Heart left ventricle (tissue), 16 donors: ENCODE data around the gene SULT1E1. TPM values are rescaled to one million over a fixed set of nuclear protein-coding genes. Genes with fewer than 3 reads are reported as not detected.

Source experiments
- ATAC-seq, 4 donors: fragments of 200-7000 bp; cut with Tn5 transposase; one replicate each; pipeline ENCODE4 v1.9.1; 2020 to 2022; ENCODE audit warnings: moderate library complexity in 4 of 4, mild to moderate bottlenecking in 3 of 4, moderate number of reproducible peaks in 1 of 4
- DNase-seq, 5 donors: peaks; one replicate each; pipeline ENCODE4 v3.0.0-alpha.2; 2020
- H3K27ac ChIP-seq, 12 donors: fragments of 200-600 bp; sonication (generic) in 4 of 12; one replicate each; pipeline versions ENCODE4 v1.5.0 to v1.8.0; 2016 to 2022; ENCODE audit warnings: mild to moderate bottlenecking in 2 of 12
- H3K27me3 ChIP-seq, 9 donors: fragments of 200-600 bp; sonication (generic) in 2 of 9; one replicate each; pipeline versions ENCODE4 v1.5.1 to v1.8.0; 2016 to 2022; ENCODE audit warnings: mild to moderate bottlenecking in 3 of 9
- H3K36me3 ChIP-seq, 9 donors: fragments of 200-600 bp; sonication (generic) in 2 of 9; one replicate each; pipeline versions ENCODE4 v1.5.0 to v1.8.0; 2018 to 2022; ENCODE audit warnings: mild to moderate bottlenecking in 2 of 9
- H3K4me1 ChIP-seq, 12 donors: fragments of 200-600 bp; sonication (generic) in 4 of 12; one replicate each; pipeline versions ENCODE4 v1.5.0 to v1.8.0; 2016 to 2022; ENCODE audit warnings: mild to moderate bottlenecking in 3 of 12
- H3K4me3 ChIP-seq, 12 donors: fragments of 200-600 bp; sonication (generic) in 4 of 12; one replicate each; pipeline versions ENCODE4 v1.5.0 to v1.8.0; 2017 to 2022; ENCODE audit warnings: mild to moderate bottlenecking in 9 of 12, moderate library complexity in 4 of 12
- H3K9me3 ChIP-seq, 12 donors: fragments of 200-600 bp; sonication (generic) in 4 of 12; one replicate each; pipeline versions ENCODE4 v1.5.0 to v1.8.0; 2016 to 2022; ENCODE audit warnings: mild to moderate bottlenecking in 1 of 12
- POLR2A ChIP-seq, 2 donors: fragments of 450-650 bp; IDR thresholded peaks; one replicate each; pipeline ENCODE4 v1.6.1; 2017; ENCODE audit warnings: antibody characterized with exemption in 2 of 2, mild to moderate bottlenecking in 2 of 2, moderate library complexity in 2 of 2
- WGBS, 4 donors: extraction: QIAGEN DNeasy Blood & Tissue Kit in 2 of 4; methylation state at CpG; one replicate each; pipeline versions ENCODE4 v1.1.5 to v1.1.7; 2013 to 2018; 5-methylcytosine and 5-hydroxymethylcytosine counted together
- intact Hi-C, 10 donors: fragments of 100-400 bp; cut with DNase I; formaldehyde crosslinking; loops; one replicate each; pipeline versions ENCODE4 v1.11.1 to v1.14.2; 2022
- polyA plus RNA-seq, 2 donors: library from polyadenylated mRNA; stranded (reverse); fragments of 200-250 nt; gene quantifications; one replicate each; pipeline ENCODE4 v1.2.3, GENCODE V29; 2013
- total RNA-seq, 9 donors: library from RNA; depleted of rRNA in 2 of 9; stranded (reverse); fragments of >200 nt in 2 of 9; fragmentation: NEBNext Ultra II Directional in 3 of 9; extraction: Animal tissue kit (Norgen Biotek cat#: 25700) in 3 of 9; gene quantifications; one replicate each; pipeline versions ENCODE4 v1.1.0 to v1.2.4, GENCODE V29; 2016 to 2023
- TF ChIP-seq, protein P1 (sequence below), 12 donors: fragments of 200-600 bp; sonication (generic) in 4 of 12; IDR thresholded peaks; one replicate each; pipeline versions ENCODE4 v1.5.0 to v1.8.0; 2018 to 2022; ENCODE audit warnings: antibody characterized with exemption in 12 of 12, mild to moderate bottlenecking in 5 of 12
- donor health status: ischemic (EF 13 %, LVEDD 7.1; RV severe dilation, severe dysfunction).
- donor health status: healthy with polysubstance abuse.
- donor health status: DM: no; HTN: yes; CAD: no.
- donor health status: DM: no; HTN: no; CAD: no.
- donor health status: ischemic (EF 25% LVEDD 6.9; RV normal size, moderate dysfunction).
- donor health status: ischemic (EF 25% LVEDD 5.7; RV mildly dilated, moderate dysfunction).
- donor health status: healthy.
- donor health status: DM: yes; HTN: yes; CAD: no.
- donor health status: ischemic (EF 35%, LVEDD 5.7; RV mildly dilated, moderate dysfunction).
- donor health status: nonischemic (EF 11% LVEDD 7.7; RV severe dilation, severe dysfunction).
- donor health status: DM: yes; HTN: yes; CAD: no.
- donor health status: PGD.
- donor health status: ischemic (EF 29% LVEDD 5.4; RV normal size, mild dysfunction).
- donor health status: nonischemic (EF 23%, LVEDD 6.1; RV moderate dilation, normal function).

The SULT1E1 gene
- total and polyA plus RNA-seq, 11 donors: not detected

DNA sequence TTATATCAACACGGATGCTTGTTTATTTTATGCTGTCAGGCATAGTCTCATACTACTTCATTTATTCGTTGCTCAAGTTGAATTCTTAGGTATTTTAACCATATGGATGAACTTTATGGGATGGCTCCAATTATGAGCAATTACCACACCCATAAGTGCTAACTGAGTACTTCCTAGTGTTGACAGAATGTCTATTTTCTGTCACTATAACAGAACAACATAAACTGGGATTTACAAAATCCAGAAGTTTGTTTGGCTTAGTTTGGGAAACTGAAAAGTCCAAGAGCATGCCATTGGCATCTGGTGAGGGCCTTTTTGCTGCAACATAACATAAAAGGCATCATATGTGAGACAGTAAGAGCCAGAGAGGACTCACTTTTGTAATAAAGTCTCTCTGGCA, 21.0 kb downstream of the SULT1E1 start:
- WGBS, 4 donors: 72 to 87% (median 80%) methylated on average over 2 of the region's 2 CpGs
- intact Hi-C loops: no loop called here
- Histone ChIP-seq H3K4me1 (no peaks in the 10 kb centered on the region), H3K4me3 (no peak overlapping the region), H3K36me3 (no peaks in the 10 kb centered on the region), H3K27me3 (no peaks in the 10 kb centered on the region), H3K27ac (no peak overlapping the region), H3K9me3 (peaks cover 0 to 4% (median 0%) of the 10 kb centered on the region in 12 donors)
- ATAC-seq: no peak
- no peak for DNase-seq
- TF ChIP-seq POLR2A (IDR thresholded peaks at IDR 0.05): no peak
- TF ChIP-seq, protein P1, sequence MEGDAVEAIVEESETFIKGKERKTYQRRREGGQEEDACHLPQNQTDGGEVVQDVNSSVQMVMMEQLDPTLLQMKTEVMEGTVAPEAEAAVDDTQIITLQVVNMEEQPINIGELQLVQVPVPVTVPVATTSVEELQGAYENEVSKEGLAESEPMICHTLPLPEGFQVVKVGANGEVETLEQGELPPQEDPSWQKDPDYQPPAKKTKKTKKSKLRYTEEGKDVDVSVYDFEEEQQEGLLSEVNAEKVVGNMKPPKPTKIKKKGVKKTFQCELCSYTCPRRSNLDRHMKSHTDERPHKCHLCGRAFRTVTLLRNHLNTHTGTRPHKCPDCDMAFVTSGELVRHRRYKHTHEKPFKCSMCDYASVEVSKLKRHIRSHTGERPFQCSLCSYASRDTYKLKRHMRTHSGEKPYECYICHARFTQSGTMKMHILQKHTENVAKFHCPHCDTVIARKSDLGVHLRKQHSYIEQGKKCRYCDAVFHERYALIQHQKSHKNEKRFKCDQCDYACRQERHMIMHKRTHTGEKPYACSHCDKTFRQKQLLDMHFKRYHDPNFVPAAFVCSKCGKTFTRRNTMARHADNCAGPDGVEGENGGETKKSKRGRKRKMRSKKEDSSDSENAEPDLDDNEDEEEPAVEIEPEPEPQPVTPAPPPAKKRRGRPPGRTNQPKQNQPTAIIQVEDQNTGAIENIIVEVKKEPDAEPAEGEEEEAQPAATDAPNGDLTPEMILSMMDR (IDR thresholded peaks at IDR 0.05): no peak

DNA sequence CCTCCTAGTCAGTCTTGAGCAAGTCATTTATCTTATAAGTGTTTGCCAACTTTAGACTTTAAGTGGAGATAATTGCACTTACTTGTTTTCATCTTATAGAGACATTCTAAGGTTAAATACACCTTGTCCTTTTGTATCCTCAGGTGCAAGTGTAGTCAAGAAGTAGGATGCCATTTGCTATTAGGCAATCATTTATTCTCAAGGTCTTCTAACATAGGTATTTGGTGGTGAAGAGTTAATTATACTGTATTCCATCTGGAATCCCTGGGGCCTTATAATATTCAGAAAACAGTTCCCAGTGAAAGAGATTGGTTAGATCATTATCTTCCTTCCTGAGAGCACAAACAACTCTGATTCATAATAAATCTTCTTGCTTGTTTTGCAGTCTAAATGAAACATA, 23.7 kb downstream of the SULT1E1 start:
- H3K36me3 ChIP-seq: no peaks in the 10 kb centered on the region
- ATAC-seq (no peak), DNase-seq (no peak)
- H3K4me1 ChIP-seq: peaks cover 0 to 12% (median 0%) of the 10 kb centered on the region in 12 donors
- H3K9me3 ChIP-seq: peaks cover 0 to 4% (median 0%) of the 10 kb centered on the region in 12 donors
- no peaks in the 10 kb centered on the region for H3K27me3 ChIP-seq
- H3K27ac ChIP-seq: no peak overlapping the region
- no peak overlapping the region for H3K4me3 ChIP-seq
- intact Hi-C loops: no loop called here
- TF ChIP-seq, protein P1 (IDR thresholded peaks at IDR 0.05): no peak

GRCh38 chr4:69835766-69836165, 24.2 kb downstream of the SULT1E1 start:
- peaks cover 0 to 4% (median 0%) of the 10 kb centered on the region in 12 donors for H3K9me3 ChIP-seq
- no peaks in the 10 kb centered on the region for H3K27me3 ChIP-seq
- TF ChIP-seq, protein P1 (IDR thresholded peaks at IDR 0.05): no peak
- no peak for TF ChIP-seq POLR2A (IDR thresholded peaks at IDR 0.05)
- peaks cover 0 to 12% (median 0%) of the 10 kb centered on the region in 12 donors for H3K4me1 ChIP-seq
- DNase-seq: no peak
- 74 to 87% (median 79%) methylated on average over 1 of the region's 1 CpG for WGBS, 4 donors
- no peak overlapping the region for H3K4me3 ChIP-seq
- no peak for ATAC-seq
- no peaks in the 10 kb centered on the region for H3K36me3 ChIP-seq
- H3K27ac ChIP-seq: no peak overlapping the region
- intact Hi-C loops: no loop called here

- DNase-seq (no peak), ATAC-seq (no peak)
- Histone ChIP-seq H3K36me3 (no peaks in the 10 kb centered on the region), H3K4me1 (peaks cover 0 to 12% (median 0%) of the 10 kb centered on the region in 12 donors), H3K27ac (no peak overlapping the region), H3K27me3 (no peaks in the 10 kb centered on the region), H3K4me3 (no peak overlapping the region), H3K9me3 (peaks cover 0 to 4% (median 0%) of the 10 kb centered on the region in 12 donors)
- TF ChIP-seq, protein P1 (IDR thresholded peaks at IDR 0.05): no peak
- TF ChIP-seq POLR2A (IDR thresholded peaks at IDR 0.05): no peak
- 90 to 95% (median 93%) methylated on average over 1 of the region's 1 CpG for WGBS, 4 donors
- intact Hi-C loops: no loop called here
Measured at GRCh38 chr4:69833251-69833650, 26.7 kb downstream of the SULT1E1 start.
